ENCODE data around the gene SCG5.

Gene SCG5

GRCh38 chr15:32659340-32660155 is 18.0 kb downstream of the SCG5 start:
- no peak for DNase-seq (ENCODE audit: low read depth in 2 of 2)

DNA sequence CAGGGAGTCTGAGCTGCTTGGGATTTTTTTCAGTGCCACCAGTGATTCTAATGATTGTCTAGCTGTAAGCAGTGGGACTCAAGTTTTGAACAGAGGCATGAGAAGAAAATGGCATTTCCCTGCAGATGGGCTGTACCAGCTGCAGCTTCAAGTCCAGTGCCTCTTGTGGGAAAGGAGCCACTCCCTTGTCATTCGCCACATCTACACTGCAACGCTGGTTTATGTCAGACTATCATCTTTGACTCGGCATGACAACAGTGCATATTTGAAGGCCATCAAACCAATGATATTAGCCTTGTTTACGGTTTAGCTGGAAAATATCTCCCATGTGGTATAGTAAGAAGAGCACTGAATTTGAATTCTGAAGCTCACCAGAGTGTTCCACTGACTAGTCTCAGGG is 22.2 kb downstream of the SCG5 start:
- no peak for DNase-seq (ENCODE audit: low read depth in 2 of 2)

DNA sequence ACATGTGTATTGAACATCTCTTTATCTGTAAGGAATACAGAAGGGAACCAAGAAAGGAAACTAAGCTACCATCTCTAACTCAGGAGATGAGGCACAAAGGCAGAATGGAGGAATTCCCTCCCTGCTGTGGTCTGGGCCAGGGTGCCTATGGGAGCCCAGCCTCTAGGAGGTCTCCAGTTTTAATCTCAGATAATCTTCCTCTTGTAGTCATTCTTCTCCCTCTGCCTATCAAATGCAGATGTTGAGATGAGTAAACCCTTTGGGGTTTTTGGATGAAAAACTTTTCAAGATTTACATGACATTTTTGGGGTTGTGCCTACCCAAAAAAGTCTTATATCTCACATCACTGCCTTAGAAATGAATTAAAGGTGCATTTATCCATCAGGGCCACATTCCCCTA is 23.3 kb downstream of the SCG5 start:
- no peak for DNase-seq (ENCODE audit: low read depth in 2 of 2)

GRCh38 chr15:32667321-32667720 is 25.8 kb downstream of the SCG5 start:
- no peak for DNase-seq (ENCODE audit: low read depth in 2 of 2)

DNA sequence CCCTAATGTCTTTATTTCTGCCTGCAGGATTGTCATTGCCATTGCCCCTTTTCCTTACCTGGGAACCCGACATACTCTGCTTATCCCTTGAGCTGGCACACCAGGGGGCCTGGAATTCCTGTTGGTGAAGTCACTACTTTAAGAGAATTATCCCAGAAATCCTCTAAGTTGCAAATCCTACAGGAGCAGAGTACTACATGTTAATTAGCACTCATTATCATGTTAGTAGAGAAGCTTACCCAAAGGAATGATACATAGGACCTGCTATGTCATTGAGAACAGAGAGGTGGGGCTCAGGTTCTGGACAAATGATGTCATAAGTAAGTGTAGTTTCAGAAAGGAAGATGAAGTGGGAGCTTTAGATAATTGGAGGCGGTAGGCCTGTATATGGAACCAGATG is 27.4 kb downstream of the SCG5 start:
- no peak for DNase-seq (ENCODE audit: low read depth in 2 of 2)

GRCh38 chr15:32669896-32670611 is 28.5 kb downstream of the SCG5 start:
- no peak for DNase-seq (ENCODE audit: low read depth in 2 of 2)

GRCh38 chr15:32670623-32671022 is 29.1 kb downstream of the SCG5 start:
- DNase-seq (ENCODE audit: low read depth in 2 of 2) = no peak

GRCh38 chr15:32671339-32672325 is 30.1 kb downstream of the SCG5 start:
- DNase-seq (ENCODE audit: low read depth in 2 of 2) = no peak

- DNase-seq (ENCODE audit: low read depth in 2 of 2) = no peak
Measured at GRCh38 chr15:32674681-32675080, 33.2 kb downstream of the SCG5 start.

DNA sequence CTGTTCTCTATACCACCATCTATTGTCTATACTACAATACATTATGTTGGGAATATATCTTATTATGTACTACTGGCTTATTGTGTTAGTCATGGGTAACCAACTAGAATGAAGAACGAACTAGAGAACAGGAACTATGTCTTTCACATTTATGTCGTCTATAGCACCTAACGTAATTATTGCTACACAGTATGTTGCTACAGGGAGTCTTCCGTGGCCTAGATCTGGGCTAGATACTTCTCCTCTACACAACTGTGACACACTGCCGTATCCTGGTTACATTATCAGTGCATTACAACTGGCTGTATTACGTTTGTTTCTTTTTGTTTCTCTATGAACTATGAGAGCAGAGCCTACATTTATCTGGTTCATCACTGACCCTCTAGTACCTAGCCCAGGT is 34.0 kb downstream of the SCG5 start:
- DNase-seq (ENCODE audit: low read depth in 2 of 2) = no peak

- no peak for DNase-seq (ENCODE audit: low read depth in 2 of 2)
Measured at GRCh38 chr15:32676169-32676568, 34.7 kb downstream of the SCG5 start.

DNA sequence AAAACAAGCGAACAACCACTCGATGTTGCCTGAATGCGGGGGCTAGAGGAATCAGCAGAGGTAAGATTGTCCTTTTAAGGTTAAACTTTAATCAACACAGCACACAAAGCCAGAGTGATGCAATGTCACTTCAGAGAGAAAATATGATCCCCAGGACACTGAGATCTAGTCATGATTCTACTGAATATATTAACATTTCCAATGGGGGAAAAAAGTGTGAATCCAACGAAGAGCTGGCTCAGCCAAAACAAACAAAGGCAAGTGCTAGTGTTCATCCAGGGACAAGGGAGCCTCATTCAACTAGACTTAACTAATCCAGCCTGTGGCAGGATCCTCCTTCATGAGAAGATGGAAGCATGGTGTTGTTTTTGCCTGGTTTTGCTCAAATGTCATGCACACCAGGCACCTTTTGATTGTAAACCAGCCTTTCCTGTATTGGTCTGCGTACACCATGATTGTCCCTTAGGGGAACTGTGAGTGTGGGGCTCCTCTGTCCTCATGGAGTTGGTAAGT is 35.8 kb downstream of the SCG5 start:
- no peak for DNase-seq (ENCODE audit: low read depth in 2 of 2)

DNA sequence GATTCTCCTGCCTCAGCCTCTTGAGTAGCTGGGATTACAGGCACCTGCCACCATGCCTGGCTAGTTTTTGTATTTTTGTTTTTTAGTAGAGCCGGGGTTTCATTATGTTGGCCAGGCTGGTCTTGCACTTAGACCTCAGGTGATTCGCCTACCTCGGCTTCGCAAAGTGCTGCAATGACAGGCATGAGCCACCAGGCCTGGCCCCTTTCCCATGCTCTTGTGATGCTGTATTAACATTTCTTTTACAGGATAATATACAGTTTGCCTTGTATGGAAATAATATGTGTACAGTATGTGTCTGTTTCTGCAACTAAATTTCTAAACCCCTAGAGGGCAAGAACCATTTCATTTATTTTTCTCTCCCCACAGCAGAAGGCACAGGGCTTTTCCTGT is 37.8 kb downstream of the SCG5 start:
- DNase-seq (ENCODE audit: low read depth in 2 of 2) = no peak

DNA sequence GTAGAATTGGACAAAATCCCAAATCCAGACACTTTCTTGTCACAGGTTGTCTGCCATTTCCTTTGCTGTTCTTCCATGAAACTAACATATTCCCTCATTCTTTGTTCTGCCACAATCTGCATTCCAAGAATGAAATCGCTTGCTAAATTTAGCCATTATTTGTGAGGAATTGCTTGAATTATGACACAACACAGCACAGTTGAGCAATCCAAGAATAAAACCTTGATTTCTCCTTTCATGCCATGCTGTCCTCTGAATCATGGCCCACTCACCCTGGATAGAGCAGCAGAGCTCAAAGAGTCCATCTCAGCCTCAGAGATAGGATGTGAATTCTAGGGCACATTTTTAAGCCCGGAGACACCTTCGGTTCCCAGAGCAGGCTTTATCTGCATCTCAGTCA is 41.1 kb downstream of the SCG5 start:
- DNase-seq (ENCODE audit: low read depth in 2 of 2) = no peak

- no peak for DNase-seq (ENCODE audit: low read depth in 2 of 2)
Measured at GRCh38 chr15:32682977-32683630, 41.6 kb downstream of the SCG5 start.

DNA sequence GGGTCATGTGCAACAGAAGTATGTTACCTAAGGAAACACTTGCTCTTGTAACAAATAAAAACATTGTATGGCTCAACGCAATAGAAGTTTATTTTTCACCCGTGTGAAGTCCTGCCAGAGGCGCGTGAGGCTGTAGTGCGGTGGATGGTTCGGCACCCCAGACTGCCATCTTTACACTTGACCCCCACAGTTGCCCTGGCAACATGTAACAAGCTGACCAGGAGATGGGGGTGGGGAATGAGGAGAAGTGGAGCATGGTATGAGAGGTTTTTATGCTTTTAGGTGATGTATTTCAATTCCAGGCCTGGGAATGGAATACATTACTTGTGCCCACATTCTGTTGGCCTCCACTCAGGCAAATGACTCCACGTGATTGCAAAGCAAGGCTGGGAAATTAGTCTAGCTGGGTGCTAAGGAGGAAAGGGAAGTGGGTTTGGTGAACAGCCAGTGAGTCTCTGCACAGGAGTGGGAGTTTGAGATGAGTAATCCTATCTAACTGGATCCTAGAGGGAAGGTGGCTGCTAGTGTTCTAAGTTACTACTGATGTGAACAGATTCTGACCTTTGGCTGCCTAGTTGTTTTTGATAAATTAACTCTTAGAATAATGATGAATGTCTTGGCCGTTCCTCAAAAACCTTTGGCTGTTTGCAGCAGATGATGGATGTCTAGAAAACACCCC is 42.5 kb downstream of the SCG5 start:
- no peak for DNase-seq (ENCODE audit: low read depth in 2 of 2)

- no peak for DNase-seq (ENCODE audit: low read depth in 2 of 2)
Measured at GRCh38 chr15:32685576-32685975, 44.1 kb downstream of the SCG5 start.

DNA sequence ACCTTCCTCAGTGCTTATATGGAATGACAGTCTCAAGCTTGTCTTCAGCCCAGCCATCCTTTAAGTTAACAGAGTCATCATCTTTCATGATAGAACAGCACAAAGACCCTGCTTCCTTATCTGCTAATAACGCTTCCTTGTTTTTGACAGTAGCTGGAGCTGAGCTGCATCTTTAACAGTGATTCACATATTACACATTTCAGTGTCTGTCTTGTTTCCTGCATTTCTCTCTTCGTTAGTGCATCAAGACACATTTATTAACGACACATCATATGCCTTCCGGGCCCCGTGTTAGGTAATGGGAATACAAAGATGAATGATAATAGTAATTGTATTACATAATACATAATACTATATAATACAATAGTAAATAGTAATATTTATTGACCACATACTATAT is 46.0 kb downstream of the SCG5 start:
- no peak for DNase-seq (ENCODE audit: low read depth in 2 of 2)

GRCh38 chr15:32688151-32688639 is 46.7 kb downstream of the SCG5 start:
- DNase-seq (ENCODE audit: low read depth in 2 of 2) = no peak

- no peak for DNase-seq (ENCODE audit: low read depth in 2 of 2)
Measured at GRCh38 chr15:32690941-32691688, 49.6 kb downstream of the SCG5 start.
